Activated naive CD8-positive, alpha-beta T cell treated with anti-CD3 and anti-CD28 coated beads, Interleukin-2, amount 50 U/mL, for 24 hours (primary cell): ENCODE measurements around the gene TUB.

ENCODE experiments used
- ATAC-seq: fragments of 150-1000 bp; cut with Tn5 transposase; one replicate; pipeline ENCODE4 v1.10.0; 2021
- DNase-seq: peaks from one replicate; pipeline ENCODE4 v3.0.0; 2021
- H3K27ac Mint-ChIP-seq: one replicate; pipeline ENCODE4 v1.8.0; 2021; ENCODE audit warnings: mild to moderate bottlenecking, mixed read lengths
- H3K27me3 Mint-ChIP-seq: one replicate; pipeline ENCODE4 v1.8.0; 2021; ENCODE audit warnings: mixed read lengths
- H3K36me3 Mint-ChIP-seq: one replicate; pipeline ENCODE4 v1.8.0; 2021; ENCODE audit warnings: low read depth, mixed read lengths
- H3K4me1 Mint-ChIP-seq: one replicate; pipeline ENCODE4 v1.8.0; 2021; ENCODE audit warnings: mixed read lengths
- H3K4me3 Mint-ChIP-seq: one replicate; pipeline ENCODE4 v1.8.0; 2021; ENCODE audit warnings: mild to moderate bottlenecking, moderate library complexity, mixed read lengths
- H3K9me3 Mint-ChIP-seq: one replicate; pipeline ENCODE4 v1.8.0; 2021; ENCODE audit warnings: mixed read lengths

TUB gene

GRCh38 chr11:8080674-8081590 lies at the start of gene TUB:
TSS of gene TUB (plus strand) at chr11:8081211. CDS start at chr11:8081511, 300 bp downstream.
- peaks cover 5% of the 10 kb centered on the region for H3K4me1 Mint-ChIP-seq
- no peaks in the 10 kb centered on the region for H3K36me3 Mint-ChIP-seq
- no peak within 1 kb of the TSS for H3K27ac Mint-ChIP-seq
- H3K9me3 Mint-ChIP-seq, result no peaks in the 10 kb centered on the region
- ATAC-seq (peak; percentile 53), DNase-seq (no peak)
- peak within 1 kb of the TSS; percentile 51 for H3K4me3 Mint-ChIP-seq
- H3K27me3 Mint-ChIP-seq, result peaks cover 50% of the 10 kb centered on the region

GRCh38 chr11:8031248-8032115 lies 49.5 kb upstream of the TUB start:
- DNase-seq, result no peak
- ATAC-seq, result no peak
- Mint-ChIP-seq H3K36me3 (no peaks in the 10 kb centered on the region), H3K27me3 (peaks cover 25% of the 10 kb centered on the region), H3K9me3 (no peaks in the 10 kb centered on the region), H3K4me3 (no peak overlapping the region), H3K4me1 (peaks cover 4% of the 10 kb centered on the region), H3K27ac (no peak overlapping the region)

- ATAC-seq, result no peak
- peaks cover 25% of the 10 kb centered on the region for H3K27me3 Mint-ChIP-seq
Measured at GRCh38 chr11:8032122-8032521, 48.9 kb upstream of the TUB start.

GRCh38 chr11:8032576-8033304 lies 48.3 kb upstream of the TUB start:
- no peaks in the 10 kb centered on the region for H3K36me3 Mint-ChIP-seq
- no peaks in the 10 kb centered on the region for H3K9me3 Mint-ChIP-seq
- no peak overlapping the region for H3K4me3 Mint-ChIP-seq
- no peak for ATAC-seq
- DNase-seq, result no peak
- peaks cover 25% of the 10 kb centered on the region for H3K27me3 Mint-ChIP-seq
- peaks cover 4% of the 10 kb centered on the region for H3K4me1 Mint-ChIP-seq
- no peak overlapping the region for H3K27ac Mint-ChIP-seq

More at GRCh38 chr11:8032122-8032521, 48.9 kb upstream of the TUB start:
- DNase-seq, result no peak
- Mint-ChIP-seq H3K9me3 (no peaks in the 10 kb centered on the region), H3K4me1 (peaks cover 4% of the 10 kb centered on the region), H3K36me3 (no peaks in the 10 kb centered on the region), H3K27ac (no peak overlapping the region), H3K4me3 (no peak overlapping the region)

- no peak overlapping the region for H3K4me3 Mint-ChIP-seq
- ATAC-seq (peak; percentile 63), DNase-seq (peak; percentile 58)
- no peak overlapping the region for H3K27ac Mint-ChIP-seq
- no peaks in the 10 kb centered on the region for H3K9me3 Mint-ChIP-seq
- H3K27me3 Mint-ChIP-seq, result peaks cover 20% of the 10 kb centered on the region
- H3K4me1 Mint-ChIP-seq, result peaks cover 4% of the 10 kb centered on the region
- no peaks in the 10 kb centered on the region for H3K36me3 Mint-ChIP-seq
Measured at GRCh38 chr11:8033305-8034105, 47.5 kb upstream of the TUB start.

GRCh38 chr11:8034106-8034585 lies 46.9 kb upstream of the TUB start:
- H3K27ac Mint-ChIP-seq, result no peak overlapping the region
- H3K4me3 Mint-ChIP-seq, result no peak overlapping the region
- peaks cover 20% of the 10 kb centered on the region for H3K27me3 Mint-ChIP-seq
- no peaks in the 10 kb centered on the region for H3K36me3 Mint-ChIP-seq
- peaks cover 4% of the 10 kb centered on the region for H3K4me1 Mint-ChIP-seq
- ATAC-seq (no peak), DNase-seq (no peak)
- H3K9me3 Mint-ChIP-seq, result no peaks in the 10 kb centered on the region

GRCh38 chr11:8034604-8035190 lies 46.3 kb upstream of the TUB start:
- Mint-ChIP-seq H3K27ac (no peak overlapping the region), H3K9me3 (no peaks in the 10 kb centered on the region), H3K36me3 (no peaks in the 10 kb centered on the region), H3K4me1 (peaks cover 4% of the 10 kb centered on the region), H3K4me3 (no peak overlapping the region), H3K27me3 (peaks cover 17% of the 10 kb centered on the region)
- ATAC-seq (no peak), DNase-seq (no peak)

GRCh38 chr11:8035200-8035855 lies 45.7 kb upstream of the TUB start:
- Mint-ChIP-seq H3K9me3 (no peaks in the 10 kb centered on the region), H3K27me3 (peaks cover 14% of the 10 kb centered on the region), H3K4me3 (no peak overlapping the region), H3K27ac (no peak overlapping the region), H3K4me1 (peaks cover 4% of the 10 kb centered on the region), H3K36me3 (no peaks in the 10 kb centered on the region)
- ATAC-seq, result no peak
- DNase-seq, result no peak

- ATAC-seq (no peak), DNase-seq (no peak)
- no peaks in the 10 kb centered on the region for H3K9me3 Mint-ChIP-seq
- H3K36me3 Mint-ChIP-seq, result no peaks in the 10 kb centered on the region
- no peak overlapping the region for H3K27ac Mint-ChIP-seq
- H3K4me1 Mint-ChIP-seq, result peaks cover 4% of the 10 kb centered on the region
- H3K27me3 Mint-ChIP-seq, result peaks cover 9% of the 10 kb centered on the region
- no peak overlapping the region for H3K4me3 Mint-ChIP-seq
Measured at GRCh38 chr11:8036002-8036802, 44.8 kb upstream of the TUB start.

GRCh38 chr11:8036986-8037385 lies 44.0 kb upstream of the TUB start:
- H3K27me3 Mint-ChIP-seq, result peaks cover 11% of the 10 kb centered on the region
- no peak for DNase-seq
- no peaks in the 10 kb centered on the region for H3K9me3 Mint-ChIP-seq
- H3K4me3 Mint-ChIP-seq, result no peak overlapping the region
- no peak overlapping the region for H3K27ac Mint-ChIP-seq
- H3K4me1 Mint-ChIP-seq, result peaks cover 4% of the 10 kb centered on the region
- no peaks in the 10 kb centered on the region for H3K36me3 Mint-ChIP-seq
- ATAC-seq, result no peak

GRCh38 chr11:8038393-8038792 lies 42.6 kb upstream of the TUB start:
- H3K27me3 Mint-ChIP-seq, result peaks cover 3% of the 10 kb centered on the region
- peaks cover 2% of the 10 kb centered on the region for H3K4me1 Mint-ChIP-seq
- DNase-seq, result no peak
- no peak overlapping the region for H3K4me3 Mint-ChIP-seq
- ATAC-seq, result no peak
- H3K36me3 Mint-ChIP-seq, result no peaks in the 10 kb centered on the region
- no peaks in the 10 kb centered on the region for H3K9me3 Mint-ChIP-seq
- H3K27ac Mint-ChIP-seq, result no peak overlapping the region

GRCh38 chr11:8038811-8039529 lies 42.0 kb upstream of the TUB start:
- Mint-ChIP-seq H3K4me3 (no peak overlapping the region), H3K9me3 (no peaks in the 10 kb centered on the region), H3K27ac (no peak overlapping the region), H3K27me3 (peaks cover 3% of the 10 kb centered on the region), H3K4me1 (no peaks in the 10 kb centered on the region), H3K36me3 (no peaks in the 10 kb centered on the region)
- ATAC-seq (no peak), DNase-seq (no peak)
